Activated CD8-positive, alpha-beta T cell treated with anti-CD3 and anti-CD28 coated beads, Interleukin-2, amount 10 ng/mL, durations not matched to agents 7 days and 5 days (primary cell): ENCODE results near the gene SIRT5. TPM values are rescaled to one million over a fixed set of nuclear protein-coding genes. Genes with fewer than 3 reads are reported as not detected.
A peak's percentile ranks its signal among the peaks of the same experiment; 100 is the strongest.

Source experiments
- ATAC-seq: fragments of 150-1000 bp; cut with Tn5 transposase; one replicate; pipeline ENCODE4 v1.10.0; 2021; ENCODE audit warnings: moderate library complexity
- CTCF ChIA-PET: fragments of 350-600 bp; sonication (Branson Sonifier 250); formaldehyde crosslinking; loops from one replicate; lab custom pipeline; 2021; ENCODE audit warnings: antibody characterized with exemption; lab: Charles Lee
- POLR2A ChIA-PET: fragments of 350-600 bp; sonication (Branson Sonifier 250); formaldehyde crosslinking; loops from one replicate; lab custom pipeline; 2021; ENCODE audit warnings: antibody characterized with exemption; lab: Charles Lee
- DNase-seq: peaks from one replicate; pipeline ENCODE4 v3.0.0-alpha.2; 2020
- H3K27ac Mint-ChIP-seq: one replicate; pipeline ENCODE4 v1.8.0; 2021; ENCODE audit warnings: mild to moderate bottlenecking, mixed read lengths
- H3K27me3 Mint-ChIP-seq: one replicate; pipeline ENCODE4 v1.8.0; 2021; ENCODE audit warnings: low read depth, mixed read lengths
- H3K36me3 Mint-ChIP-seq: one replicate; pipeline ENCODE4 v1.8.0; 2021; ENCODE audit warnings: low read depth, mixed read lengths
- H3K4me1 Mint-ChIP-seq: one replicate; pipeline ENCODE4 v1.8.0; 2021; ENCODE audit warnings: low read depth, mixed read lengths
- H3K4me3 Mint-ChIP-seq: one replicate; pipeline ENCODE4 v1.8.0; 2021; ENCODE audit warnings: mild to moderate bottlenecking, mixed read lengths
- H3K9me3 Mint-ChIP-seq: one replicate; pipeline ENCODE4 v1.8.0; 2022; ENCODE audit warnings: mixed read lengths; ENCODE audit not compliant: insufficient read depth
- total RNA-seq, 2 experiments: library from RNA; stranded (reverse); gene quantifications; one replicate each; pipeline ENCODE4 v1.2.3, GENCODE V29; 2021

Gene SIRT5
- total RNA-seq, 2 experiments from 2014 or later = 9.2 to 12.1 TPM

DNA sequence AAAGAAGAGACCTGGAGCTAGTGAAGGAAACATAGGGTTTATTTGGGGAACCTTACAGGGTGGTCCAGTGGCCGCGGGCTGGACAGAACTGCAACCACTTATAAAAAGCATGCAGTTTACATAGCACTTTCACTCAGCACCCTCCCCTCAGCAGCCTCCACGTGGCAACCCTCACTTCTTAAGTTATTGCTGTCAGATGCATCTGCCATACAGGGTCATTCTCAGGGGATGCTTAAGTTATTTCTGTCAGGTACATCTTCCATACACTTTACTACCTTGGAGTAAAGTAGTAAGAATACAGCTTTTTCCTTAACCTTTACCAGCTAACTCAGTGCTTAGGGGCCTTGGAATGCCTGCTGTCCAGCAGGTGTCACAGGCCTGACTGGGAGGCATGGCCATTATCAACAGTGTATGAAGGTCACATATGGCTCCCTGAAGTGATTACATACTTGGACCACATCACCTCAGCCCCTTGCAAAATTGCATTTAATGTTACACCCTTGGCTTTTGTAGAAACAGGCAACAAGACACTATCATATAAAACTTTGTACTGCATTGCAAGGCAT, 38.7 kb downstream of the SIRT5 start:
- CTCF ChIA-PET = interaction anchor here (1.3 to 9.1 kb wide), 3 partner anchors 9 to 97 kb away, joined by 4 to 81 read pairs (median 10); partner anchors contain the start of gene SIRT5
- POLR2A ChIA-PET = interaction anchor here (0.7 to 2.9 kb wide), 2 partner anchors 8 to 38 kb away, joined by 3 to 16 read pairs; partner anchors contain the start of gene SIRT5
- Mint-ChIP-seq H3K4me3 (no peak overlapping the region), H3K4me1 (peaks cover 45% of the 10 kb centered on the region), H3K27ac (no peak overlapping the region), H3K9me3 (no peaks in the 10 kb centered on the region), H3K36me3 (peaks cover 24% of the 10 kb centered on the region), H3K27me3 (no peaks in the 10 kb centered on the region)
- no peak for ATAC-seq
- no peak for DNase-seq

DNA sequence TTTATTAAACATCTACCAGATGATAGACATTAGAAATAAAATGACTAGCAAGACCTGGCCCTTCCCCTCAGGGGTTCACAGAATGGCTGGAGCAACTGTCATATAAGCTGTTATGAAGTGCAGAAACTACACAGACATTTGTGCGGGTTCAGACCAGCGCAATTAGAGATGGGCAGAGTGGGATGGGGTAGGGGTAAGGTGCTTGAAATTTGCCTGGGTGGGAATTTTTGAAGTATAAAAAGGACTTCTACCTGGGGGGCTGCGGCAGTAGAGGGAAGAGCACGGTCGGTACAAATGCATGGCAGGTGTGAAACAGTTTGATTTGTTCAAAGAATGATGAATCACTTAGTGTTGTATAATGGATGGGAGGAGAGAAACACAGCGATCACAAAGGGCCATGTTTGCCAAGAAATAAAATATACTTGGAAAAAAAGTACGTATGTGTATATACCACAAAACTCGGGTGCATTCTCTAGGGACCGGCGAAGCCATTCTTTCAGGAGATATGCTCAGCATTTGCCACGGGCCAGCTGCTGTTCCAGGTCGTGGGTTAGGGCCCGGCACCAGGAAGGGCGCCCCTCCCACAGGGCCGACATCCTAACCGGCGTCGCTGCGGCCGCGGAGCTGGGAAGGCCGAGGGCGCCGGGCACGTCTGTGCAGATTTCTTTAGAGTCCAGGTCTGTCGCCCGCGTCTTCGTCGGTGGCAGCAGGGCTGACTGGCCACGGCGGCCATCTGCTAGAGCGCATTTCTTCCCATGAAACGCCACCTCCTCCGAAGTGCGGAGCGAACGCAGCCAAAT, 39.9 kb downstream of the SIRT5 start:
- Mint-ChIP-seq H3K27ac (peak overlapping the region; percentile 96), H3K4me1 (peaks cover 45% of the 10 kb centered on the region), H3K4me3 (peak overlapping the region; percentile 99), H3K9me3 (no peaks in the 10 kb centered on the region), H3K36me3 (peaks cover 32% of the 10 kb centered on the region), H3K27me3 (no peaks in the 10 kb centered on the region)
- DNase-seq (no peak), ATAC-seq (peak; percentile 37)
- CTCF ChIA-PET = interaction anchor here (0.9 to 9.1 kb wide), 23 partner anchors 7 to 453 kb away, joined by 3 to 81 read pairs (median 5); partner anchors contain the start of genes RANBP9, SIRT5 and TBC1D7
- POLR2A ChIA-PET = interaction anchor here (0.6 to 3.1 kb wide), 21 partner anchors 9 to 300 kb away, joined by 3 to 31 read pairs (median 4); partner anchors contain the start of genes RANBP9, SIRT5 and TBC1D7

DNA sequence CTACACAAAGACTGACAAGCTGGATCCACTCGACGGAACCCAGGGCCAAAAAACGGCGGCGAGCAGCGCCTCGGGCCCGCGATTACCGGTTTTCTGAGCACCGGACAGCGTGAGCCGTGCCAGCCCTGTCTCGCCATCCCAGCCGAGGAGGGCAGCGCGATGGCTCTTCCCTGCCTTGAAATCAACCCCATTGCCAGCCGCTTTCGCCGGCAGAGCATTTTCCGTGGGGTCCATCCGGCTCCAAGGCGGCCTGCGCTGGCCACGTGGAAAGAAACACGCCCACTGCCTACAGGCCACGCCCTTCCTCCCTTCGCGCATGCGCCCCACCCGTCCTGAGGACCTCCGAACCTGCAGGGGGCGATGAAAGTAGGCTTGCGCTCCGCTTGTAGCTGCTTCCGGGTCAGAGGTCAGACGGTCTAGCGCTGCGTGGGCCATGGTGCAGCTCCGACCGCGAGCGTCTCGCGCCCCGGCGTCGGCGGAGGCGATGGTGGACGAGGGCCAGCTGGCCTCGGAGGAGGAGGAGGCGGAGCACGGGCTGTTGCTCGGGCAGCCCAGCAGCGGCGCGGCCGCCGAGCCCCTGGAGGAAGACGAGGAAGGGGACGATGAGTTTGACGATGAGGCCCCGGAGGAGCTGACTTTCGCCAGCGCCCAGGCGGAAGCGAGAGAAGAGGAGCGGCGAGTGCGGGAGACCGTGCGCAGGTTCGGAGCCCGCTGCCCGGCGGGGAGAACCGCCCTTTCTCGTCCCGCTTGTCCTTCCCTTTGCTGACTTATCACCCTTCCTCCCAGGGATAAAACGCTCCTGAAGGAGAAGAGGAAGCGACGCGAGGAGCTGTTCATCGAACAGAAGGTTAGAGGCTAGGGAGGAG, 40.8 kb downstream of the SIRT5 start, which contains the start of gene NOL7:
Gene NOL7, plus strand, starts transcription at position 410 of the 866 bp plus-strand sequence. Its CDS starts 24 bp downstream, at position 434.
- Mint-ChIP-seq H3K27ac (peak within 1 kb of the TSS; percentile 96), H3K4me3 (peak within 1 kb of the TSS; percentile 99), H3K9me3 (no peaks in the 10 kb centered on the region), H3K27me3 (no peaks in the 10 kb centered on the region), H3K4me1 (peaks cover 45% of the 10 kb centered on the region), H3K36me3 (peaks cover 38% of the 10 kb centered on the region)
- ChIA-PET POLR2A (interaction anchor here (0.5 to 3.1 kb wide), 29 partner anchors 9 to 301 kb away, joined by 3 to 31 read pairs (median 3); partner anchors contain the start of genes RANBP9, SIRT5 and TBC1D7), CTCF (interaction anchor here (0.7 to 9.1 kb wide), 42 partner anchors 8 to 452 kb away, joined by 3 to 81 read pairs (median 4); partner anchors contain the start of genes RANBP9, SIRT5 and TBC1D7)
- DNase-seq (peak; percentile 99), ATAC-seq (peak; percentile 93)

DNA sequence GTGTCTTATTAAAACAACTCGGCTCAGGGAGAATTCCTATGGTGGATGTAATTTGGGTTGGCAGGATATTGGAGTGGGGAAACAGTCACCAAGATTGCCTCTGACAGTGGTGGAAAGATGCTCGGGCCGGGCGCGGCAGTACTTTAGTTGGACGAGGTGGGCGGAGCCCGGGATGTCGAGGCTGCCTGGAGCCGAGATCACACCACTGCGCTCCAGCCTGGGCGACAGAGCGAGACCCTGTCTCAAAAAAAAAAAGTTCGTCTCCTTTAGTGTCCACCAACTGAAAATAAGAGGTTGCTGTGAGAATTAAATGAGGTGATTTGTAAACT, 41.4 kb downstream of the SIRT5 start:
- Mint-ChIP-seq H3K27me3 (no peaks in the 10 kb centered on the region), H3K36me3 (peaks cover 43% of the 10 kb centered on the region), H3K4me1 (peaks cover 45% of the 10 kb centered on the region), H3K4me3 (peak overlapping the region; percentile 99), H3K27ac (peak overlapping the region; percentile 96), H3K9me3 (no peaks in the 10 kb centered on the region)
- peak; percentile 62 for DNase-seq
- CTCF ChIA-PET = interaction anchor here (0.7 to 9.1 kb wide), 41 partner anchors 9 to 451 kb away, joined by 3 to 81 read pairs (median 4); partner anchors contain the start of genes RANBP9, SIRT5 and TBC1D7
- POLR2A ChIA-PET = interaction anchor here (0.5 to 3.1 kb wide), 25 partner anchors 9 to 287 kb away, joined by 3 to 31 read pairs (median 4); partner anchors contain the start of genes RANBP9, SIRT5 and TBC1D7
- peak; percentile 50 for ATAC-seq

DNA sequence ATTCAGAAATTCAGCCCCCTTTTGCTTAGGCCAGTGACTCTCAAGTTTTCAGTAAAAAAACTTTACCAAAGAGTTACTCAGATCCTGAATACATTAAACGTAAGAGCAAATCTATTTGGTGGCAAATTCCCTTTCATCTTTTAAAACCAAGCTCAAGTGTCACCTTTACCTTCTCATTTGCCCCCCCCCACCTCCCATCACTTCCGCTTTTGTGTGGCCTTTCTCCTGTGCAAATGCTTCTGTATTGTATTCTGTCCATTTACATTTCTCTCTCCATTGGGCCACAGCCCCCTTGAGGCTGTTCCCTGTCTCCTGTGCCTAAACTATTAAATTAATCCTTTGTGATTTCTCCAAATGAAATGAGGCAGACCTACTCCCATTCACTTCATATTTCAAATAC, 42.7 kb downstream of the SIRT5 start:
- ChIA-PET CTCF (interaction anchor here (1.0 to 9.1 kb wide), 9 partner anchors 7 to 289 kb away, joined by 3 to 81 read pairs (median 6); partner anchors contain the start of genes RANBP9, SIRT5 and TBC1D7), POLR2A (interaction anchor here (0.6 to 2.0 kb wide), 3 partner anchors 109 to 289 kb away, joined by 3 to 8 read pairs (median 6); partner anchors contain the start of gene TBC1D7)
- DNase-seq (no peak), ATAC-seq (no peak)
- peaks cover 49% of the 10 kb centered on the region for H3K36me3 Mint-ChIP-seq
- H3K9me3 Mint-ChIP-seq = no peaks in the 10 kb centered on the region
- H3K4me3 Mint-ChIP-seq = peak overlapping the region; percentile 99
- peak overlapping the region; percentile 43 for H3K27ac Mint-ChIP-seq
- H3K4me1 Mint-ChIP-seq = peaks cover 38% of the 10 kb centered on the region
- no peaks in the 10 kb centered on the region for H3K27me3 Mint-ChIP-seq

DNA sequence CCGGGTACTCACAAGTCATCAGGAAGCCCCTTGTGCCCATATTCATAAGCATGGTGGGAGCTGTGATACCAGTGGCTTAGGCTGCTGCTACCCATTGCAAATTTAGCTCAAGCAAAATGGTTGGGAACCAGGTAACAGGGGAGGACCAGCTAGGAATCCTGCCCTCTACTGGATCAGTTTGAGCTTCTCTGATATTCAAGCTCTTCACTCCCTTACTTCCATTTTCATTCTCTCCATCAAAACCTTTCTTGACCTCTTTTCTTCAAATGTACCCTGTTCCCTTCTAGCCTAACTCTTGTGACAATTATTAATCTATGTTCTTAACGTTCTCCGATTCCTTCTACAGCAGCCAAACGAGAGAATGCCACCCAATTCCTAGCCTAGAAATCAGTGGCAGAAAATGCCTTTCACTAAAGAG, 50.5 kb downstream of the SIRT5 start:
- Mint-ChIP-seq H3K36me3 (peaks cover 68% of the 10 kb centered on the region), H3K9me3 (no peaks in the 10 kb centered on the region), H3K4me3 (no peak overlapping the region), H3K27me3 (no peaks in the 10 kb centered on the region), H3K4me1 (peaks cover 2% of the 10 kb centered on the region), H3K27ac (peak overlapping the region; percentile 62)
- DNase-seq (peak; percentile 48), ATAC-seq (peak; percentile 77)
- ChIA-PET POLR2A (interaction anchor here (2.0 kb wide), 1 partner anchor 10 kb away, joined by 15 read pairs; the partner anchor contains the start of gene NOL7), CTCF (interaction anchor here (0.7 to 2.2 kb wide), 22 partner anchors 9 to 290 kb away, joined by 3 to 45 read pairs (median 4); partner anchors contain the start of genes NOL7 and SIRT5)

DNA sequence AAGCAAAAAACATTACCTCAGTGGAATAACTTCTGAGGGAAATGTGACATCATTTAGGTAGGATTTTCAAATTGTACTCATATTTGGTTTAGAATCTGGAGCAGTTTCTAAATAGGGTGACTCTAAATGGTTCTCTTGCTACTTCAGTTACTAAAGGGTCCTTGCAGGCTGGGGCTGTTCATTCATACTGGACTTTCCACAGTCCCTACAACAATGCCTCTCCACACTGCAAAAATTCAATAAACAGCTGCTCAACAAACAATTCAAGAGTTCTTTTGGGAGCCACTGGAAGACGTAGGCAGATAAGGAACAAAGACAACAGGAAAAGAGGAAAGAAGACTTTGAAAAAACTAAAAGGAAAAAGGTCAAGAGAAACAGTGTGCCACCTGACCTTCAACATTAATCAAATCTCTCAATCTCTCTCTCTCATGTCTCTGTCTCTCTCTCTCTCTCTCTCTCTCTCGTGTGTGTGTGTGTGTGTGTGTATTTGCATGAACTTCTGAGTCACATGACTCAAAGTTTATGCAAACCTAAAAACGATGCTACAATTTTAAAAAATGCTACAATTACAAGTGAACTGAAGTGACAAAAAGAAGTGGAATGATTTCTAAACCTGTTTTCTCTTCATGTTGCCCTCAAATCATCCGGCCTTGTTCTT, 55.2 kb downstream of the SIRT5 start:
- Mint-ChIP-seq H3K4me3 (no peak overlapping the region), H3K27ac (no peak overlapping the region), H3K27me3 (no peaks in the 10 kb centered on the region), H3K9me3 (no peaks in the 10 kb centered on the region), H3K4me1 (peaks cover 4% of the 10 kb centered on the region), H3K36me3 (peaks cover 58% of the 10 kb centered on the region)
- CTCF ChIA-PET = interaction anchor here (1.2 to 1.4 kb wide), 2 partner anchors 13 to 20 kb away, joined by 3 to 4 read pairs; no protein-coding TSS in a partner anchor
- DNase-seq = no peak
- no peak for ATAC-seq
- POLR2A ChIA-PET = interaction anchor here (2.8 kb wide), 1 partner anchor 14 kb away, joined by 11 read pairs; the partner anchor contains the start of gene NOL7

DNA sequence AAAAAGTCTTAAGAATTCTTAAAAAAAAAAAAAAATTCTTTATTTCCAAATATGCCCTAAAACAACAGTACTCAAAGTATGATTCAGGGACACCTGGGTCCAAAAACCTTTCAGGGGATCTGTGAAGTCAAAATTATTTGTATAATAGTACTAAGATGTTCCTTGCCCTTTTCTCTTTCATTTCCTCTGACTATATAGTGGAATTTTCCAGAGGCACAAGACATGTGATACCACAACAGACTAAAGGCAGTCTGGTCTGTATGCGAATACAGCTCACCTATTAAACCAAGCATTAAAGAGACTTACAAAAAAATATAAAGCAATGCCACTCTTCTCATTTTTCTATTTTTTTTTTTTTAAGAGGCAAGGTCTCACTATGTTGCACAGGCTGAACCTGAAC, 56.1 kb downstream of the SIRT5 start:
- ATAC-seq = peak; percentile 47
- H3K4me3 Mint-ChIP-seq = no peak overlapping the region
- H3K9me3 Mint-ChIP-seq = no peaks in the 10 kb centered on the region
- DNase-seq = no peak
- peaks cover 5% of the 10 kb centered on the region for H3K4me1 Mint-ChIP-seq
- H3K36me3 Mint-ChIP-seq = peaks cover 60% of the 10 kb centered on the region
- H3K27ac Mint-ChIP-seq = no peak overlapping the region
- CTCF ChIA-PET = interaction anchor here (1.2 to 1.4 kb wide), 3 partner anchors 14 to 55 kb away, joined by 3 to 4 read pairs (median 3); no protein-coding TSS in a partner anchor
- POLR2A ChIA-PET = interaction anchor here (0.6 to 2.8 kb wide), 2 partner anchors 15 to 79 kb away, joined by 4 to 11 read pairs; partner anchors contain the start of gene NOL7
- no peaks in the 10 kb centered on the region for H3K27me3 Mint-ChIP-seq

DNA sequence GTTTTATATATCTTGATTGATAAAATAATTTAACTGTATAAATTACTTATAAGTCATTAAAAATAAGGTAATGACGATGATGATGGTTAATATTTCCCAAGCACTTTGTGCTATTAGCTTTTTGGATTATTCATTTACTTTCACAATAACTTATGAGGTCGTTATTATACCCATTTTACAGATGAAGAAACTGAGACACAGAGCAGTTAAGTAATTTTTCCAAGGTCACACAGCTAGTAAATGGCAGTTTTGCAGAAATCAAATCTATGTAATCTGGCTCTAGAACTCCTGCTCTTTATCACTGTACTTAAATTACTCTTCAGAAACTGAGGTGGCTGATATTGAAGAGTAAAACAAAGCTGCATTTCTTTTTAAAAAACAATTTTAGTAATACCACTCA, 58.9 kb downstream of the SIRT5 start:
- ATAC-seq = no peak
- H3K9me3 Mint-ChIP-seq = no peaks in the 10 kb centered on the region
- peaks cover 67% of the 10 kb centered on the region for H3K36me3 Mint-ChIP-seq
- H3K4me1 Mint-ChIP-seq = peaks cover 24% of the 10 kb centered on the region
- no peak overlapping the region for H3K27ac Mint-ChIP-seq
- ChIA-PET CTCF (interaction anchor here (1.6 to 3.3 kb wide), 2 partner anchors 18 to 434 kb away, joined by 3 to 16 read pairs; partner anchors contain the start of gene NOL7), POLR2A (interaction anchor here (1.5 kb wide), 1 partner anchor 305 kb away, joined by 5 read pairs; the partner anchor contains the start of gene TBC1D7)
- H3K4me3 Mint-ChIP-seq = no peak overlapping the region
- no peaks in the 10 kb centered on the region for H3K27me3 Mint-ChIP-seq
- no peak for DNase-seq
